Astrocyte of the spinal cord (primary cell): ENCODE results near the gene SCFD2.

ENCODE experiments used
- DNase-seq: peaks from one replicate; pipeline ENCODE4 v3.0.0; 2011; ENCODE audit warnings: low read depth, low spot score
- H3K4me3 ChIP-seq: 2 replicates; pipeline ENCODE4 v1.5.1; 2011; ENCODE audit warnings: low read depth, mild to moderate bottlenecking, low read length, moderate library complexity
- in situ Hi-C: cut with HindIII; loops from 2 replicates; pipeline ENCODE4 v1.10.0; 2017; ENCODE audit warnings: low sequenced_read_pairs
- TF ChIP-seq, protein P1 (sequence below): IDR thresholded peaks from 2 replicates; pipeline ENCODE4 v1.5.1; 2012; ENCODE audit warnings: low read depth, mild to moderate bottlenecking, low read length, inconsistent platforms

SCFD2 gene

DNA sequence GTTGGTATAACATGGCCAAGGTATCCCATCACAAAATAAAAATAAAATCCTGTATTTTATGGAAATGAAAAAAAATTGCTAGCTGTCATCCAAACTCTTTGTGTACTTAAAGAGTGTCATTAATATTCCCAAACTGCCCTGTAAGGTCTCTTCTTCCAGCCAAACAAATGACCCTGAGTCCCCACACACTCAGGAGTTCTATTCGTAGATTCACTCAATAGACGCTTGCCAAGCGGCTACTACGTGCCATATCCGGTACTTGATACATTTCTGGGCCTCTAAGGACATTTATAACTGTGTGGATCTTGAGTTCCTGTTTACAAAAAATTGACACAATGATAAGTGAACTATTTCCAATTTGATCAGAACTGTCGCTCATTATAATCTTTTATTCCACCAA, 245.1 kb downstream of the SCFD2 start:
- no peak overlapping the region for H3K4me3 ChIP-seq
- DNase-seq, result no peak
- TF ChIP-seq, protein P1, sequence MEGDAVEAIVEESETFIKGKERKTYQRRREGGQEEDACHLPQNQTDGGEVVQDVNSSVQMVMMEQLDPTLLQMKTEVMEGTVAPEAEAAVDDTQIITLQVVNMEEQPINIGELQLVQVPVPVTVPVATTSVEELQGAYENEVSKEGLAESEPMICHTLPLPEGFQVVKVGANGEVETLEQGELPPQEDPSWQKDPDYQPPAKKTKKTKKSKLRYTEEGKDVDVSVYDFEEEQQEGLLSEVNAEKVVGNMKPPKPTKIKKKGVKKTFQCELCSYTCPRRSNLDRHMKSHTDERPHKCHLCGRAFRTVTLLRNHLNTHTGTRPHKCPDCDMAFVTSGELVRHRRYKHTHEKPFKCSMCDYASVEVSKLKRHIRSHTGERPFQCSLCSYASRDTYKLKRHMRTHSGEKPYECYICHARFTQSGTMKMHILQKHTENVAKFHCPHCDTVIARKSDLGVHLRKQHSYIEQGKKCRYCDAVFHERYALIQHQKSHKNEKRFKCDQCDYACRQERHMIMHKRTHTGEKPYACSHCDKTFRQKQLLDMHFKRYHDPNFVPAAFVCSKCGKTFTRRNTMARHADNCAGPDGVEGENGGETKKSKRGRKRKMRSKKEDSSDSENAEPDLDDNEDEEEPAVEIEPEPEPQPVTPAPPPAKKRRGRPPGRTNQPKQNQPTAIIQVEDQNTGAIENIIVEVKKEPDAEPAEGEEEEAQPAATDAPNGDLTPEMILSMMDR, result no peak
- in situ Hi-C loops, result no loop called here

DNA sequence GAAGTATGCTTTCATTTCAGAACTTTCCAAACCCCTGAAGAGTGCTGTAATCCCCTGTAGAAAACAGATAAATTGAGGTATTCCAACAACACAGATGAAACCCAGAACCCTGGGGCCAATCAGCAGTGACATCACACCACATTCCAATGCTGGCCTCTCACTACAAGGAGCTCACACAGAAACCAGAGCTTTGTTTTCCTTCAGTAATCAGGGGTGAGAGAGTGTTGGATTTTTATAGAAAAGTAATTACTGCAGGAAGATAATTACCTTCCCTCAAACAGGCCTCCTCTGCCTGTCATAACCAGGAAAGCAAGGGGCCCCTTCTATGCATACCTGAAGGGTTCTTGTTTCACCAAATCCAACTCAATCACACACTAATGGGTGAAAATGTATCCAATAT, 246.2 kb downstream of the SCFD2 start:
- in situ Hi-C loops, result no loop called here
- peak; percentile 68 for DNase-seq
- TF ChIP-seq, protein P1, result no peak
- no peak overlapping the region for H3K4me3 ChIP-seq

DNA sequence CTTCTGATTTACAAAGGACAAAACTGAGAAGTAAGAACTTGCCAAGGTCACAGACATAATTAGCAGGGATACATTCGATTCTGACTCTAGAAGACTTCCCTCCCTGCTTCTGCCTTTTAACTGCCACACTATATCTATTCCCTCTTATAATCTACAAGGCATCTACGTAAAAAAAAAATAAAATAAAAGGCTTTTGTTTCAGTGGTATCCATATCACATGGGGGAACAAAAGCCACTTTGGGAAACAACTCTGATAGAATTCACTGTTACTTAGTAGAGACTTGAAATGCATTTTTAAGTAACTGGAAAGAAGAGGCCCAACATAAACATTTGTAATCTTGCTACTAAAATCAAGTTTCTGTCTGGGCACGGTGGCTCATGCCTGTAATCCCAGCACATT, 247.2 kb downstream of the SCFD2 start:
- in situ Hi-C loops, result no loop called here
- TF ChIP-seq, protein P1, result no peak
- no peak overlapping the region for H3K4me3 ChIP-seq
- DNase-seq, result no peak

DNA sequence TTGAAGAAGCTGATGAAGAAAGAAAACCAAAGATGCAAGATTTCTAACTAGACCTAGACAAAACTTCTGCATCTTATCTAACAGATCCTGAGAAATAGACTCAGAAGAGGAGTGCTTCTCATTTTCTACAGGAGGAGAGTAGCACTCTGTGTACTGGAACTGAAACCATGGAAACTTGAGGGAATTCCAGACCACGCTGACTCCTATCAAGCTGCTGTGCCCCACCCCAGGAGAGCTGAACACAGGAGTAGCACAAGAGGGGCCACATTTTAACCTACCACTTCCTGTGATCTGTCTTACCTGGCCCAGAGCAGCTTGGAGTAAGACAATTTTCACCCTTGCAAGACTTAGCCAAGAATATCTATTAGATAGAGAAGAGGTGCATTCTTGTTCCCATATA, 248.9 kb downstream of the SCFD2 start:
- peak; percentile 60 for DNase-seq
- TF ChIP-seq, protein P1, result no peak
- in situ Hi-C loops, result no loop called here
- H3K4me3 ChIP-seq, result no peak overlapping the region

DNA sequence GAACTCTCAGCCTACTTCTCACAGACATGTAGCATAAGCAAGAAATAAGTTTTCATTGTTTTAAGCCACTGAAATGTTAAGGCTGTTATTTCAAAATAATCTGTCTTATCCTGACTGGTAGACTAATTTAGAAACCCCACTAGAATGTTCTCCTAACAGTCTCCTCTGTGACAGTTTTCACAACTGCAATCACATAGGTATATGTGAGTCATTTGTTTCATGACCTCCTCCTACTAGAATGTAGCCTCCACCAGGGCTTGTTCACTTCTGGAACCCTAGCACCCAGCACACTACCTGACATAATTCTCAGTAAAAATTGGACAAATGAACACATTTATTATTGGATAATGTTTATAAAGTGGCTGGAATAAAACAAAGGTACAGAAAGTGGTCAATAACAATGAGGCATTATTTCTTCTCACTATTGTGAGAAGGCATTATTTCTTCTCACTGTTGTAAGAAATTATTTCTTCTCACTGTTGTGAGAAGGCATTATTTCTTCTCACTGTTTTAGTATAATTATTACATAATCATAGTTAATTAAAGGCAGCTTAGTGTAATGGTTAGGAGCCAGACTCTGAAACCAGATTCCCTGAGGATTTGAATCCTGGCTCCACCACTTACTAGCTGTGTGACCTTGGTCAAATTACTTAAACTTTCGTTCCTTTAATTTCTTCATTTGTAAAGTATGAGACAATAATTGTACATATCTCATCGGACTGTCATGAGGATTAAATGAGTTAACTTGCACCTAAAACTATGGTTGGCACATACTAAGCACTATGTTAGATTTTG, 252.2 kb downstream of the SCFD2 start:
- TF ChIP-seq, protein P1, result no peak
- H3K4me3 ChIP-seq, result no peak overlapping the region
- DNase-seq, result no peak
- in situ Hi-C loops, result no loop called here

DNA sequence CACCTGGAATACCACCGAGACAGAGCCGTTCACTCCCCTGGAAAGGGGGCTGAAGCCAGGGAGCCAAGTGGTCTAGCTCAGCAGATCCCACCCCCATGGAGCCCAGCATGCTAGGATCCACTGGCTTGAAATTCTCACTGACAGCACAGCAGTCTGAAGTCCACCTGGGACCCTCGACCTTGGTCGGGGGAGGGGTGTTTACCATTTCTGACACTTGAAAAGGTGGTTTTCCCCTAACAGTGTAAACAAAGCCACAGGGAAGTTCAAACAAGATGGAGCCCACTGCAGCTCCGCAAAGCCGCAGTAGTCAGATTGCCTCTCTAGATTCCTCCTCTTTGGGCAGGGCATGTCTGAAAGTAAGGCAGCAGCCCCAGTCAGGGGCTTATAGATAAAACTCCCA, 260.5 kb downstream of the SCFD2 start:
- no peak overlapping the region for H3K4me3 ChIP-seq
- TF ChIP-seq, protein P1, result no peak
- no peak for DNase-seq
- in situ Hi-C loops, result no loop called here
